OCI-M1 (cell line): Measurements from ENCODE around the gene PIK3R5.

ENCODE experiments used
- DNase-seq: peaks from one replicate; lab custom pipeline; 2025; lab: John Stamatoyannopoulos, UW

PIK3R5 gene

DNA sequence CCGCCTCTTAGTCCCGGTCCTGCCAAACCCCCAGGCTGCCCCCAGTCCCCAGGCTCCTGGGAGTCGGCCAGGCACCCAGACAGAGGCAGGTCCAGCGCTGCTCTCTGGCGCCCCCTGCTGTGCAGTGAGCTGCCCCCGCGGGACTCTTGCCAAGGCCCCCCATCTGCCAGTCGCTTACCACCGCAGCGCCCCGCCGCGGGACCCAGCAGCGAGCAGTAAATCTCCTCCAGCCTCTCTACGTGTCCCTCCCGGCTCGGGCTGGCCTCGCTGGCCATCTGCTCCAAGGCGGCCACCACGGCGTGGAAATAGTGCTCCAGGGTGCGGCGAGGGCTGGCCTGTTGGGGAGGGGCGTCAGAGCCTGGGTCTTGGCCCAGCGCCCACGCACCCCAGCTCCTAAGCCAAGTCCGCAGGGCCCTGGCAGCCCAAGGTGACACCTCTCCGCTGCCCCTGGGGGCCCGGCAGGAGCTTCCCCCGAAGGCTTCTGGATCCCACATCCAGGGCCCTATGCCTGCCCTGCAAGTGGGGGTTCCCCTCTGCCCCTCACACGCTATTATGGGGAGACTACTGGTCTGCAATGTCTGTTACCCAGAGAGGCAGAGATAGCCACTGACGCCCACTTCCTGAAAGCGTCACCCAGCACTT is 132.7 kb downstream of the PIK3R5 start:
- peak; percentile 36 for DNase-seq

DNA sequence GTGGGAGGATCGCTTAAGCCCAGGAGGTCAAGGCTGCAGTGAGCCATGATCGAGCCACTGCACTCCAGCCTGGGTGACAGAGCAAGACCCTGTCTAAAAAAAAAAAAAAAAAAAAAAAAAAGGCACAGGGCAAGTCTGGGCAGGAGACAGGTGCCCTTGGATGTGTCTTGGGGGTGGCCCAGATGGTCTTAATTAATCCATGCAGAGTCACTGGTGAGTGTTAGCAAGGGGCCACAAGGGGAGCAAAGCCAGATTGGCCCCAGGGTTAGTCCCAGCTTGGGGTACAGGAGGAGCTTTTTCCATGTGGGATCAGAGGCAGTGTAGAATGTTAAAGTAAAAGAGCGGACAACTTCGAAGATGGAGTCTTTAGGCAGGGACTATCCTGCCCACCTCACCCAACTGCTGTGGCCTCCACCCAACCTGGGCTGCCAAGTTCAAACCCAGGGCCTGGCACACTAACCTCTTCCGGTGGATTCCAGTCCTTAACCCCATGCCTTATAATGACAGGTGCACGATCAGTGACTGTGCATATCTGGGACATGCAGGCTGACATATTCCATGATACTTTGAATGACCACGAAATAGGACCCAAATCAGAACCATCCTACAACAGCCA is 134.2 kb downstream of the PIK3R5 start:
- no peak for DNase-seq

DNA sequence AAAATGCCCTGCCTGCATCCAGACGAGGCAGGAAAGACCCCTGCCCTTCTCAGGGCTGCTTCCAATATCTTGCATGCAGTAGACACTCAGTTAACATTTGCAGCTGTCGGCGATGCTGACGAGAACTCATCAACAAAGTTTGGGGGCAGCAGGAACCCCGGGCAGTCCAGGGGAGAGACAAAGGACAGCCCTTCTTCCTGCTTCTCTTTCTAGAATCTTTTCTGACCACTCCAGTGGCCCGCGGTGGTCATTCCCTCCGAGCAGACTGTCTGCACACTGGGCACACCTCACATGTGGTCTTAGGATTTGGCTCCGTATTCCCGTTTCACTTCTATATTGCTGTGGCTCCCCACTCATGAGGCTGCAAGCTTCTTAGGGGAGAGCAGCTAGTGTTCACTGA is 135.4 kb downstream of the PIK3R5 start:
- DNase-seq = no peak

DNA sequence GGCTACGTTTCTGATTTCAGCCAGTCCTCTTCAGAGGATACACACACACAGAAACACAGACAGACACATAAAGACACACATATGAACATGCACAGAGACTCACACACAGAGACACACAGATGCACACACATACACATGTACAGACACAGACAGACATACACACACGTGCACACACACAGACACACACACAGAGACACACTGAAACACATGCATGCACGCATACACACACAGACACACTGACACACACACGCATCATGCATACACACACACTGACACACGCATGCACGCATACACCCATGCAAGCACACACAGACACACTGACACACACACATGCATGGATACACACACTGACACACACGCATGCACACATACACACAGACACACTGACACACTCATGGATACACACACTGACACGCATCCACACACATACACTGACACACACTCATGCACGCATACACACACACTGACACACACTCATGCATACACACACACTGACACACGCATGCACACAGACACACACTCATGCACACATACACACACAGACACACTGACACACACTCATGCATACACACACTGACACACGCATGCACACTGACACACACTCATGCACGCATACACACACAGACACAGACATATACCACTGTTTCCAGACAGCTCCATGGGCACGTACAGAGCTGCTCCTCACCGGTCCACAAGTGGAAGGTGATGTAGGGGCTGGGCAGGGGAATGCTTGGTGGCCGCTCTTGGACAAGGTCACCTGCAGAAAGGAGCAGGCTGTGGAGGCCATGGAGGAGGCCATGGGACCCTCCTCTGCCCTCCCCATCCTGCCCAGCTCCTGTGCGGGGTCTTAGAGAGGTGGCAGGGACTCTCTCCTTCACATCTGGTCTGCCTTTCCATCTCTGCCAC is 136.2 kb downstream of the PIK3R5 start:
- no peak for DNase-seq
